Activated CD4-positive, alpha-beta T cell treated with anti-CD3 and anti-CD28 coated beads, Interleukin-2, amount 50 U/mL, for 16 hours (primary cell): ENCODE measurements around the gene FRAT1.
A peak's percentile ranks its signal among the peaks of the same experiment; 100 is the strongest.

Experiments
- DNase-seq: peaks from one replicate; pipeline ENCODE4 v3.0.0-alpha.2; 2020

Gene FRAT1

GRCh38 chr10:97311111-97311626 lies 7.9 kb upstream of the FRAT1 start:
- DNase-seq: no peak

DNA sequence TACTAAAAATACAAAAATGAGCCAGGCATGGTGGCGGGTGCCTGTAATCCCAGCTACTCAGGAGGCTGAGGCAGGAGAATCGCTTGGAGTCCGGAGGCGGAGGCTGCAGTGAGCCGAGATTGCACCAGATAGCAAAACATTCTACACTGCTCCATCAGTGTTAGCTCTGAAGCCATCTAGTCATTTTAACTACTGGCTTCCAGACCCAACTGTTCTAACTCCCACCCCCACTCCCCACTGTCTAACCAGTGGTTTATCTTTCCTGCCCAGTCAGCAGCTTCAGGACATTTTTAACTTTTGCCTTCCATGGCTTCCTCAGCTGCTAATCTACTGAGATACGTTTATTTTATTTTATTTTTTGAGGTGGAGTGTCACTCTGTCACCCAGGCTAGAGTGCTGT lies 6.2 kb upstream of the FRAT1 start:
- no peak for DNase-seq

GRCh38 chr10:97314671-97315070 lies 4.4 kb upstream of the FRAT1 start:
- no peak for DNase-seq

GRCh38 chr10:97319671-97320479 lies 804 bp downstream of the FRAT1 start:
- DNase-seq: peak; percentile 54

GRCh38 chr10:97320480-97321031 lies 1.5 kb downstream of the FRAT1 start:
- DNase-seq: no peak

DNA sequence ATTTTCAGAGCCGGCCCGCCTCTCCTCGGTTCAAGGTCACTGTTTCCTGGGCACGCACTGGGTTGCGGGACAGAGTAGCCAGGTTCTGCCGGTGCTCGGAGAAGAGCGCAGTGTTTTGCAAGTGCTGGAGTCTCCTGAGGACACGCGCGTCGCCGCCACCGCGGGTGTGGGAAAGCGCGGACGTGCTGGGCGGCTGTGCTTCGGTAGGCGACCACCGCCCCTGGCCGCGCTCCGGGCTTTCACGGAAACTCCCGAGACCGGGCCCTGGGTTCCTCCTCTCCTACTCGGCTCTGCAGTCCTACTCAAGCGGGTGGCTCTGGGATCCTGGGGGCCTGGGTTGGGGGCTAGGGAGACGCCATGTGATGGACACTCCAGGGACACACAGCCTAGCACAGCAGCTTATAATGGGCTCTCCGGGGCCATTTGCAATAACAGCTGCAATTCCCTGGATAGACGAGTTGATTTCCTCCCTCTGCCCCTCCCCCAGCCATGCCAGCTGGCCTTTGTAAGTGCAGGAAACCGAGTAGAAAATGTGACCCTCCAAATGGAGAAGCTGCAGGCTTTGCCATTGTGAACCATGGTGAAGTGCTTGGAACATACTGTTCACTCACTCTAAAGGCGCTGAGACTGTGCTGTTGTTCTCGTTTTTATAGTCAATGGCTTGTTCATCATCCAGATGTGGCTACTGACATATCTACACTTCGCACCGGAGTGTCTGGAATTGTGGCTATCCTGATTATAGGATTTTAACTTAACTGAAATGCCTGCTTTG lies 2.1 kb downstream of the FRAT1 start:
- DNase-seq: no peak

DNA sequence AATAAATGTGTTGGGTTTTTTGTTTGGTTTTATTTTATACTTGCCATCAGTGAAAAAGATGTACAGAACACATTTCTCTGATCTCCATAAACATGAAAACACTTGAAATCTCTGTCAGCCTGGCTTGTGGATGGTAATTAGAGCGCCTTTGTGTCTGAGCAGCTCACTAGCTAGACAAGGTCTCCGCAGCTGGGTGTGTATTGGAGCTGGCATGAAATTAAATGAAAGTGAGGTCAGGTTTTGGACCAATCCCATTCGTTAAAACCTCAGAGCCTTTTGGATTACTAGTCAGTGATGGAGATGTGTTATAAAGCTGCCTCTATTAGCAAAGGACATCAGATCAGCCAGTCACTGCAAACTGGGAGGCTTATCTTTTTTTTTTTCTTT lies 2.7 kb downstream of the FRAT1 start:
- no peak for DNase-seq

GRCh38 chr10:97323501-97323900 lies 4.4 kb downstream of the FRAT1 start:
- DNase-seq: no peak

- no peak for DNase-seq
Observed at GRCh38 chr10:97325754-97326153, 6.7 kb downstream of the FRAT1 start.

- DNase-seq: peak; percentile 51
Observed at GRCh38 chr10:97327348-97328294, 8.6 kb downstream of the FRAT1 start.

GRCh38 chr10:97328646-97329453 lies 9.8 kb downstream of the FRAT1 start:
- peak; percentile 58 for DNase-seq

DNA sequence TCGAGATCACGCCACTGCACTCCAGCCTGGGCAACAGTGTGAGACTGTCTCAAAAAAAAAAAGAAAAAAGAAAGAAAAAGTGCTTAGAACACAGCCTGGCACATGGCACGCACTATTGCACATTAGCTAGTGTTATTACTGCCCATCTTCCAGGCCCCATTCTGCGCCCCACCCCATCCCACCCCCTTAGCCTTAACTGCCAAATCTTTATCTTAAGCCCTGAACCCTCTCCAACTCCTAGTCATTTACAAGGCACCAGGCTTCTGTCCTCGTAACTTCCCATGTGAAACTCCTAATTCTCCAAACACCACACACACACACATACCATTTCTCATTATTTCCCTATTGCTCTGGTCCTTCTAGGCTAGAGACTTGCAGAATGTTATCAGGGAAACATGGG lies 10.7 kb downstream of the FRAT1 start:
- DNase-seq: no peak

DNA sequence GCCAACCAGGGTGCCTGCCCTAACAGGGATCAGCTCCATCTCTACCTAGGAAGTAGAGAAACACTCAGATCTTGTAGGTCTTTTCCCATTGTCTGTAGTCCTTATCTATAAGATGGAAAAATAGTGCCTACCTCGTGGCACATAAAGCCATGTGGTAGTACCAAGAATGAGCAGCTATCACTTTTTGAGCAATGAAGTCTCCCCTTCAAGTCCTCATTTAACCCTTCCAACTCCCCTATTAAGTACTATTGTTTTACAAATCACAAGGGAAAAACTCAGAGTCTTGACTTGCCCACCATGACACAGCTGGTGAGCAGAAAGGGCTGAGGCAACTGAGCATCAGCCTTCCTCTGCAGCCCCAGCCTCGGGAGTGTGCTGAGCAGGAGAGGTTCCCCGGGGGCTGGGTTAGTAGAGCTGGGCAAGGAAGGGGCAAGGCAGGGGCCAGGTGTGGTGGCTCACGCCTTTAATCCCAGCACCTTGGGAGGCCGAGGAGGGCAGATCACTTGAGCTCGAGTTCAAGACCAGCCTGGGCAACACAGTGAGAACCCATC lies 12.2 kb downstream of the FRAT1 start:
- no peak for DNase-seq

DNA sequence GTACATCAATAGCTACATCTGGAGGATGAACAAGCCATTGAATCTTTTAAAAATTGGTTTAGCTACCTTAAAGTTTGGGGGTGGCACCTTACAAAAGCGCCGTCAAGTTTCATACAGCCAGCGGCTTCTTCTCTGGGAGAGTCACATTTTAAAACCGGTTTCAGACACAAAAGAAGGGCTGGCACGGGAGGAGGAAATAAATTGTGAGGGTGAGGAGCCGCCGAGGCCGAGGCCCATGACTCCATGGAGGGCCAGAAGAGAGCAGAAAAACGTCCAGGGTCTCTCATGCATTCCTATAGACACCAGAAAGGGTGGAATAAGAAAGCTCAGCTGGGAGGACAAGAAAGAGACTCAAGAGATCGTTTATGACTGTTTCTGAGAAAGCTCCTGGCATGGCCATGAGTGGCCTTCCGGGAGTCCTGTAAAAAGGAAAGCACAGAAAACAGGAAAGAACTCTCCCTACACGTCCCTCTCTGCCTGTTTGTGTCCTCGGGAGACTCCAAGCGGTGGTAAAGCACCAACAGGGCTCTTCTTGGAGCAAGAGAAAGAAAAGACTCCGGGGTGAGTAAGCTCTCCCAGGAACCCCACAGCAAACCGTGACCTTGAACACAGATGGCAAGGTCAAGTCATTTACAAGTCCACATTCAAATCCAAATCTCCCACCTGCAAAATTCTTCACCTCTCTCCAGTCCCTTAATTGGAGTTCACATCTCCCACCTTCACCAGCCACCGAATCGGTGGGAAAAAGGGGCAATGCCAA lies 13.7 kb downstream of the FRAT1 start:
- no peak for DNase-seq

- no peak for DNase-seq
Observed at GRCh38 chr10:97333351-97333600, 14.2 kb downstream of the FRAT1 start.

- peak; percentile 28 for DNase-seq
Observed at GRCh38 chr10:97333601-97334369, 14.7 kb downstream of the FRAT1 start.

DNA sequence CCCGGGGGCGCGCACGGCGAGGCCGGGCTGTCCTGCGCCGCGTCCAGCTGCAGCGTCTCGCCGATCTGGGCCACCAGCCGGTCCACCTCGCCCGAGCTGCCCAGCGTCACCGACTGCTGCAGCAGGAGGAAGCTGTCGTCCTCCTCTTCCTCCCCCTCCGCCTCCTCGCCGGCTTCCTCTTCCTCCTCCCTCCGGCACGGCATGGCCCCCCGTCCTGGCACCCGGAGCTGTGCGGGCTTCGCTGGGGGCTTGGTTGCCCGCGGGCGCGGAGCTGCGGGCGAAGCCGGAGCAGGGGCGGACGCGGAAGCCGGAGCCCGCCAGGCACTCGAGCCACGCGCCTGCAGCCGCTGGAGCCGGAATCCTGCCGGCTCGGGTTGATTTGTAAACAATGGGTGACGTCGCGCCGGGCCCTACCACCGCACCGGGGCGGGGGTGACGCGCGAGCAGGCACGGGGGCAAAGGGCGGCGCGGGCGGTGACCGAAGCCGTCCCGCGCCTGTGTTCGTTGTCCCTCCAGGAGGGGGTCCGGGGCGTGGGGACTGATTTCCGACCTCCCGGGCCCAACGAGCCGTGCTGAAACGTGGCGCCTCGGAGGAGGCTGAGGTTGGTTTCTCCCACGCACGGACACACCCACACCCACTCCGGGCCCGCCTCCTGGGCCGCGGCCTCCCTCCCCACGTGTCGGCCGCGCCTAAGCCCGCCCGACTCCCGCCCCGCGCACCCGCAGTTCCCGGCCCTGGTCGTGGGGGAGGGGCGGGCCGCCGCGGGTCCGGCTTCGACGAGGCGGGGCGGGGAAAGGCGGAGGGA lies 15.5 kb downstream of the FRAT1 start, which contains the start of gene FRAT2:
FRAT2 (minus strand) TSS at position 360 of the 806 bp plus-strand sequence; CDS start at position 203, 157 bp downstream.
- DNase-seq: peak; percentile 89

- no peak for DNase-seq
Observed at GRCh38 chr10:97335188-97335619, 16.1 kb downstream of the FRAT1 start.

DNA sequence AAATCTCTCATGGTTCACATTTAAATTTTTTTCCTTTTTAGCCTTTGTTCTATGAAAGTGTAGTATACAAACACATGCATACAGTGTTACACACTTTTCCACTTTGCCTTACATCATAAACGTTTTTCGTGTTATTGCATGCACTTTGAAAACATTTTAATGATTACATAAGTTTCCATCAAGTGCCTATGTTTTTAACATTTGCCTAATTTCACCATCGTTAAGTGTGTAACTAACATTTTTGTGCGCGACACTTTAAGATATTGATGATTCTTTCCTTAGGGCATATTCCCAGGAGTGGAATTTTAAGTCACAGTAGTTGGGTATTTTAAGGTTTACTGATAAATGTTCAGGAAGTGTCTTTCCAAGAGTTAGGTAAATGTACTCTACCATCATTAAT lies 16.9 kb downstream of the FRAT1 start:
- DNase-seq: no peak
